Mesenchymal stem cell (in vitro differentiated cells and primary cell): ENCODE results near the gene OR2Y1.
"Not testable (repeated sequence)": the region's sequence is repeated elsewhere in the genome, so short reads cannot be mapped to it uniquely, and the experiment has no call there.

Source experiments
- DNase-seq: peaks from one replicate; pipeline ENCODE4 v3.0.0-alpha.2; 2013
- H2AFZ ChIP-seq: one replicate; pipeline ENCODE4 v1.6.1; 2013; ENCODE audit warnings: low read depth, mild to moderate bottlenecking, control low read depth, inconsistent platforms, low read length, moderate library complexity
- H2AK5ac ChIP-seq: 2 replicates; pipeline ENCODE4 v1.6.1; 2013; ENCODE audit warnings: low read length, moderate library complexity, mild to moderate bottlenecking, inconsistent platforms; ENCODE audit not compliant: severe bottlenecking
- H2BK120ac ChIP-seq: one replicate; pipeline ENCODE4 v1.6.1; 2013; ENCODE audit warnings: low read depth, mild to moderate bottlenecking, inconsistent platforms, low read length, moderate library complexity
- H2BK12ac ChIP-seq, 2 experiments: one replicate each; pipeline ENCODE4 v1.6.1; 2013; ENCODE audit warnings: inconsistent platforms in 2 of 2, low read length in 2 of 2, mild to moderate bottlenecking in 2 of 2, moderate library complexity in 2 of 2, control low read depth in 1 of 2
- H2BK15ac ChIP-seq: one replicate; pipeline ENCODE4 v1.6.1; 2013; ENCODE audit warnings: mild to moderate bottlenecking, low read depth, inconsistent platforms; ENCODE audit not compliant: poor library complexity, severe bottlenecking
- H2BK5ac ChIP-seq: 2 replicates; pipeline ENCODE4 v1.6.1; 2013; ENCODE audit warnings: low read depth, mild to moderate bottlenecking, low read length, control low read depth, inconsistent platforms; ENCODE audit not compliant: poor library complexity, severe bottlenecking
- H3K14ac ChIP-seq, 2 experiments: one replicate each; pipeline ENCODE4 v1.6.1; 2013; ENCODE audit warnings: inconsistent platforms in 2 of 2, low read length in 2 of 2, control low read depth in 1 of 2, mild to moderate bottlenecking in 1 of 2, moderate library complexity in 1 of 2
- H3K18ac ChIP-seq, 2 experiments: one replicate each; pipeline ENCODE4 v1.6.1; 2013; ENCODE audit warnings: inconsistent platforms in 2 of 2, low read length in 2 of 2, control low read depth in 1 of 2, low read depth in 1 of 2, mild to moderate bottlenecking in 1 of 2
- H3K23ac ChIP-seq, 2 experiments: one replicate each; pipeline ENCODE4 v1.6.1; 2013; ENCODE audit warnings: inconsistent platforms in 2 of 2, low read length in 2 of 2, mild to moderate bottlenecking in 2 of 2, moderate library complexity in 2 of 2, control low read depth in 1 of 2
- H3K27ac ChIP-seq: 2 replicates; pipeline ENCODE4 v1.5.1; 2013; ENCODE audit warnings: mild to moderate bottlenecking, moderate library complexity, low read length, control low read depth, inconsistent platforms; ENCODE audit not compliant: poor library complexity, severe bottlenecking
- H3K27me3 ChIP-seq, 2 experiments: 2 replicates each; pipeline versions ENCODE4 v1.6.1 to v1.7.0; 2013; ENCODE audit warnings: low read length in 2 of 2, mild to moderate bottlenecking in 2 of 2, moderate library complexity in 2 of 2, control low read depth in 1 of 2, inconsistent platforms in 1 of 2; ENCODE audit not compliant: control insufficient read depth in 1 of 2, insufficient read depth in 1 of 2
- H3K36me3 ChIP-seq, 2 experiments: 2 replicates each; pipeline versions ENCODE4 v1.6.1 to v1.7.0; 2013; ENCODE audit warnings: low read length in 2 of 2, control low read depth in 1 of 2, inconsistent platforms in 1 of 2, low read depth in 1 of 2, mild to moderate bottlenecking in 1 of 2; ENCODE audit not compliant: insufficient read depth in 2 of 2, control insufficient read depth in 1 of 2
- H3K4ac ChIP-seq, 2 experiments: one replicate each; pipeline ENCODE4 v1.6.1; 2013; ENCODE audit warnings: inconsistent platforms in 2 of 2, low read length in 2 of 2, mild to moderate bottlenecking in 2 of 2, moderate library complexity in 2 of 2, control low read depth in 1 of 2, low read depth in 1 of 2
- H3K4me1 ChIP-seq: 2 replicates; pipeline ENCODE4 v1.6.1; 2013; ENCODE audit warnings: low read depth, low read length, control low read depth; ENCODE audit not compliant: control insufficient read depth, insufficient read depth
- H3K4me2 ChIP-seq: 2 replicates; pipeline ENCODE4 v1.6.1; 2013; ENCODE audit warnings: low read length, mild to moderate bottlenecking, inconsistent platforms; ENCODE audit not compliant: poor library complexity, severe bottlenecking
- H3K4me3 ChIP-seq, 2 experiments: 2 replicates each; pipeline versions ENCODE4 v1.5.1 to v1.7.0; 2013; ENCODE audit warnings: low read length in 2 of 2, mild to moderate bottlenecking in 2 of 2, control low read depth in 1 of 2, low read depth in 1 of 2; ENCODE audit not compliant: insufficient read depth in 1 of 2
- H3K79me1 ChIP-seq: replicated peaks from 2 replicates; pipeline ENCODE4 v1.6.1; 2013; ENCODE audit warnings: mild to moderate bottlenecking, control low read depth, low read length, inconsistent platforms; ENCODE audit not compliant: poor library complexity, severe bottlenecking
- H3K9ac ChIP-seq: 2 replicates; pipeline ENCODE4 v1.7.0; 2013; ENCODE audit warnings: mild to moderate bottlenecking, low read length, moderate library complexity
- H3K9me3 ChIP-seq: 2 replicates; pipeline ENCODE4 v1.7.0; 2013; ENCODE audit warnings: mild to moderate bottlenecking, low read length; ENCODE audit not compliant: control insufficient read depth
- H4K8ac ChIP-seq: one replicate; pipeline ENCODE4 v1.6.1; 2013; ENCODE audit warnings: inconsistent platforms, mild to moderate bottlenecking, low read length, moderate library complexity
- H4K91ac ChIP-seq: one replicate; pipeline ENCODE4 v1.6.1; 2013; ENCODE audit warnings: mild to moderate bottlenecking, low read length, inconsistent platforms
- WGBS: methylation state at CpG from one replicate; pipeline ENCODE4 v1.1.7; 2013; ENCODE audit warnings: mixed read lengths; 5-methylcytosine and 5-hydroxymethylcytosine counted together

The OR2Y1 gene

DNA sequence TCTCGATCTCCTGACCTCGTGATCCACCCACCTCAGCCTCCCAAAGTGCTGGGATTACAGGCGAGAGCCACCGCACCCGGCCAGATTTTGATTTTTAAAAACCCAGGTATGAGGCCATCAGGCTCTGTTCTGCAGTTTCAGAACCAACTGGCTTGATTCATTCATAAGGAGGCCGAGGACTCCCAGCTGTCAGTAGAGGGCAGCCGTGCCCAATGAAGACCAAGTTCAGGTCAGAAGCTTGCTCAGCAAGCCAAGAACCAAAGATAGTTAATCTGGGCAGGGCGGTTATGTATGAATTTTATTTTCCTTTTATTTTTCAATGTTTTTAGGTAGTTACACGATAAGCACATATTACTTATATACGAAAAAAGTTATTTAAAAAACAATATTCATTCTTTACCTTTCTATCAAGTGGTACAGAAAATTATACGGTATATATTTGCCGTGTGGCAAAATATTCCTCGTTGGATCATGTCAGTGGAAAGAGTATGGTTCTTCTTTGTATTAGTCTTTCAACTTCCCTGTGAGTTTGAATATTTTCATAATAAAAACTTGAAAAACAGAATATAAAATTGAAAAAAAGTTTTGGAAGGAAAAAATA is 44.7 kb upstream of the OR2Y1 start:
- H3K4me2 ChIP-seq, result no peak overlapping the region
- peaks cover 31% of the 10 kb centered on the region for H3K4me1 ChIP-seq
- peaks cover 10% of the 10 kb centered on the region for H3K79me1 ChIP-seq
- H4K91ac ChIP-seq, result no peak overlapping the region
- peaks cover 14 to 22% of the 10 kb centered on the region in 2 experiments for H3K36me3 ChIP-seq
- H4K8ac ChIP-seq, result no peak overlapping the region
- H3K14ac ChIP-seq, result no peak overlapping the region
- no peak overlapping the region for H2AK5ac ChIP-seq
- H3K23ac ChIP-seq, result no peak overlapping the region
- H3K18ac ChIP-seq, result no peak overlapping the region
- no peak overlapping the region for H2BK12ac ChIP-seq
- peak; percentile 83 for DNase-seq
- H2BK15ac ChIP-seq, result no peak overlapping the region
- peak overlapping the region in 1 of 2 experiments; percentile 30 for H3K4me3 ChIP-seq
- H3K4ac ChIP-seq, result no peak overlapping the region
- H2AFZ ChIP-seq, result no peak overlapping the region
- peak overlapping the region; percentile 80 for H3K9ac ChIP-seq
- no peak overlapping the region for H2BK5ac ChIP-seq
- no peak overlapping the region for H2BK120ac ChIP-seq
- H3K9me3 ChIP-seq, result no peaks in the 10 kb centered on the region
- H3K27me3 ChIP-seq, result no peaks in the 10 kb centered on the region
- peak overlapping the region; percentile 59 for H3K27ac ChIP-seq
- 30% methylated on average over 7 of the region's 13 CpGs for WGBS

DNA sequence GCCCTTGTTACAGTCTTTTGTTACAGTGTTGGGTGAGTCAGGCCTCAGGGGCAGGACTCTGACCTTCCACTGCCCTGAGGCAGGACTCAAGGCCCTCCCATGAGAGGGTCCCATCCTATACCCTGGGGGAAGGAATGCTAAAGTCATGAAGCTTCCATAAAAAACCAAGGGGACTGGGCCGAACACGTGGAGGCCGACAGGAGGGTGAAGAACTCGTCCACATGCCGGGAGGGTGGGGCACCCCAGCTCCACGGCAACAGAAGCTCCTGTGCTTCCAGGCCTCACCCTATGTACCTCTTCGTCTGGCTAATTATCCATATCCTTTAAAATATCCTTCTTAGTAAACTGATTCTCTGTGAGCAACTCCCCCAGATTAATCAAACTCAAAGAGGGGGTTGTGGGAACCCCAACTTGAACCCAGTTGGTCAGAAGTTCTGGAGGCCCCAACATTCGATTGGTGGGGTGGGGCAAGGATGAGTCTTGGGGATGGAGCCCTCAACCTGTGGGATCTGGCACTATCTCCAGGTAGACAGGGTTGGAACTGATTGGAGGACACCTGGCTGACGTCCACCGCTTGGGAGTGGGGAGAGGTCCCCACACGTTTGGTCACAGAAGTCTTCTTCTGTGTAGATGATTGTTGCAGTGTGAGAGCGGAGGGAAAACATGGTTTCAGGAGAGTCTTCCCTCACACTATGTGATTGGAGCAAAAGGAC is 43.6 kb upstream of the OR2Y1 start:
- Histone ChIP-seq H3K18ac (no peak overlapping the region), H3K14ac (no peak overlapping the region), H3K4me2 (no peak overlapping the region), H3K4me3 (no peak overlapping the region), H3K36me3 (peaks cover 4 to 11% of the 10 kb centered on the region in 2 experiments), H2BK5ac (no peak overlapping the region), H2BK120ac (no peak overlapping the region), H4K8ac (no peak overlapping the region), H3K9me3 (no peaks in the 10 kb centered on the region), H3K79me1 (peaks cover 10% of the 10 kb centered on the region), H4K91ac (no peak overlapping the region), H3K23ac (no peak overlapping the region), H3K4me1 (peaks cover 27% of the 10 kb centered on the region), H3K27ac (no peak overlapping the region), H2BK15ac (no peak overlapping the region), H2BK12ac (peak overlapping the region in 1 of 2 experiments; percentile 11), H2AFZ (no peak overlapping the region), H3K9ac (peak overlapping the region; percentile 15), H3K4ac (no peak overlapping the region), H2AK5ac (peak overlapping the region; percentile 79), H3K27me3 (no peaks in the 10 kb centered on the region)
- 88% methylated on average over 12 of the region's 12 CpGs for WGBS
- DNase-seq, result no peak

DNA sequence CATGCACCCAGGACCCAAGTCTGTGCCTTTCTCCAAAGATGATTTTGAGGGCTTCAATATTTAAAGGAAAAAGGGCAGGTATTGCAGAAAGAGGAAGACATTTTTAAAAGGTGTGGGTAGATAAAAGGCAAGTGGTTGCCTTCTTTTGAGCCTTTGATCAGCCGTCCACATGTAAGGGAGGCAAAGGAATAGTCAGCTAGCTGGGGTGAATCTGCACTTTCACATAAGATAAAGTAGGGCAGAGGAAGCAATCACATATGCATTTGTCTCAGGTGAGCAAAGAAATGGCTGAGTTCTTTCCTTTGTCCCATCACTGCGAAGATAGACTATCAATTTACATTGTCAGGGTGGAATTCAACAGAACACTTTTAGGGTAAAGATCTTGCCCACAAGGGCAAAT is 42.9 kb upstream of the OR2Y1 start:
- Histone ChIP-seq H2AFZ (no peak overlapping the region), H2AK5ac (no peak overlapping the region), H2BK15ac (no peak overlapping the region), H2BK12ac (no peak overlapping the region), H3K9ac (no peak overlapping the region), H3K27me3 (no peaks in the 10 kb centered on the region), H2BK5ac (no peak overlapping the region), H3K14ac (no peak overlapping the region), H4K8ac (no peak overlapping the region), H3K4me3 (no peak overlapping the region), H3K4me2 (no peak overlapping the region), H3K4ac (no peak overlapping the region), H3K9me3 (no peaks in the 10 kb centered on the region), H2BK120ac (no peak overlapping the region), H3K4me1 (peaks cover 21% of the 10 kb centered on the region), H3K23ac (no peak overlapping the region), H3K79me1 (peaks cover 10% of the 10 kb centered on the region), H3K18ac (no peak overlapping the region), H4K91ac (no peak overlapping the region), H3K36me3 (peaks cover 0 to 5% of the 10 kb centered on the region in 2 experiments), H3K27ac (no peak overlapping the region)
- no peak for DNase-seq
- 88% methylated on average over 2 of the region's 2 CpGs for WGBS

DNA sequence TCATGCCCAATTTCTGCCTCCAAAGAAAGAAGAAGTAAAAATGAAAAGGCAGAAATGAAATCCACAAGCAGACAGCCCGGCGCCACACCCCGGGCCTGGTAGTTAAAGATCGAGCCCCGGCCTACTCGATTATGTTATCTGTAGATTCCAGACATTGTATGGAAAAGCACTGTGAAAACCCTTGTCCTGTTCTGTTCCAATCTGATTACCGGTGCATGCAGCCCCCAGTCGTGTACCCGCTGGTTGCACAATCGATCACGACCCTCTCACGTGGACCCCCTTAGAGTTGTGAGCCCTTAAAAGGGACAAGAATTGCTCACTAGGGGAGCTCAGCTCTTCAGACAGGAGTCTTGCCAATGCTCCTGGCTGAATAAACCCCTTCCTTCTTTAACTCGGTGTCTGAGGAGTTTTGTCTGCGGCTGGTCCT is 42.1 kb upstream of the OR2Y1 start:
- H3K9ac ChIP-seq, H2BK120ac ChIP-seq, H3K23ac ChIP-seq, H3K9me3 ChIP-seq, H2AK5ac ChIP-seq, H2BK12ac ChIP-seq, H3K18ac ChIP-seq, H3K27ac ChIP-seq, H3K4me2 ChIP-seq, H3K4ac ChIP-seq, H2BK15ac ChIP-seq, H3K27me3 ChIP-seq, H2AFZ ChIP-seq, H4K8ac ChIP-seq, H3K4me3 ChIP-seq, H4K91ac ChIP-seq, H3K36me3 ChIP-seq, DNase-seq, H3K14ac ChIP-seq, H2BK5ac ChIP-seq: not testable (repeated sequence)
- 96% methylated on average over 14 of the region's 14 CpGs for WGBS
- Histone ChIP-seq H3K79me1 (peaks cover 10% of the 10 kb centered on the region), H3K4me1 (peaks cover 15% of the 10 kb centered on the region)
